K562 (cell line): ENCODE results near the gene EIF1. TPM values are rescaled to one million over a fixed set of nuclear protein-coding genes. Genes with fewer than 3 reads are reported as not detected.

ENCODE experiments used
- ATAC-seq: fragments of 200-7000 bp; cut with Tn5 transposase; 3 replicates; pipeline ENCODE4 v1.9.1; 2020; ENCODE audit warnings: moderate library complexity
- BruUV-seq: library from RNA; stranded (reverse); fragments of 400-500 nt; replicated peaks from 2 replicates; lab custom pipeline; 2021; lab: Mats Ljungman, UMichigan
- CTCF ChIA-PET: fragments of 300-600 bp; formaldehyde crosslinking; extraction: SDS; loops from one replicate; lab custom pipeline; 2021; ENCODE audit warnings: low intra/inter-chr PET ratio; lab: Yijun Ruan, JAX
- POLR2A ChIA-PET: fragments of 300-600, 350-650 bp; sonication (Branson Sonifier 250); formaldehyde crosslinking; extraction: SDS; loops from one replicate; lab custom pipeline; 2021; ENCODE audit warnings: antibody characterized with exemption, inconsistent platforms; lab: Yijun Ruan, JAX
- DNase-seq, 4 experiments: peaks; one replicate each; pipeline versions ENCODE4 v3.0.0 to v3.0.0-alpha.2; 2011 to 2018; ENCODE audit warnings: low spot score in 3 of 4, mixed read lengths in 3 of 4; ENCODE audit errors: extremely low read depth in 1 of 4
- FAIRE-seq: peaks from 2 replicates; lab custom pipeline; 2011; peaks lifted over from hg19 to GRCh38; lab: Jason Lieb, UNC
- H2AFZ ChIP-seq: 2 replicates; pipeline ENCODE4 v1.6.0; 2011; ENCODE audit warnings: low read depth, low read length, control low read depth, inconsistent platforms
- H3K27ac ChIP-seq: fragments of 200-600 bp; 3 replicates; pipeline ENCODE4 v1.8.0; 2011; ENCODE audit warnings: low read depth, mild to moderate bottlenecking, control low read depth, inconsistent platforms, low read length, moderate library complexity, mixed read lengths; ENCODE audit errors: extremely low read depth
- H3K27me3 ChIP-seq, 2 experiments: fragments of 300-600 bp in 1 of 2; 2 replicates in 1 of 2; 3 replicates in 1 of 2; pipeline versions ENCODE4 v1.6.0 to v1.8.0; 2011; ENCODE audit warnings: inconsistent platforms in 2 of 2, low read length in 2 of 2, mild to moderate bottlenecking in 1 of 2, mixed read lengths in 1 of 2, moderate library complexity in 1 of 2; ENCODE audit not compliant: control insufficient read depth in 2 of 2, insufficient read depth in 2 of 2
- H3K36me3 ChIP-seq: fragments of 300-600 bp; 3 replicates; pipeline ENCODE4 v1.8.0; 2011; ENCODE audit warnings: mild to moderate bottlenecking, low read length, inconsistent platforms; ENCODE audit not compliant: control insufficient read depth, insufficient read depth
- H3K4me1 ChIP-seq, 2 experiments: fragments of 200-600 bp in 1 of 2; replicated peaks in 1 of 2; 2 replicates in 1 of 2; 3 replicates in 1 of 2; pipeline versions ENCODE4 v1.5.1 to v1.8.0; 2011; ENCODE audit warnings: inconsistent platforms in 2 of 2, low read length in 2 of 2, mild to moderate bottlenecking in 1 of 2, mixed read lengths in 1 of 2, moderate library complexity in 1 of 2; ENCODE audit not compliant: control insufficient read depth in 2 of 2, insufficient read depth in 2 of 2
- H3K4me2 ChIP-seq: 2 replicates; pipeline ENCODE4 v1.6.1; 2011; ENCODE audit warnings: low read length, control low read depth, inconsistent platforms, mixed read lengths; ENCODE audit not compliant: insufficient read depth
- H3K4me3 ChIP-seq: fragments of 200-600 bp; sonication (generic), shearing (Covaris generic); 2 replicates; pipeline ENCODE4 v1.5.1; 2016; ENCODE audit warnings: control low read depth, inconsistent platforms
- H3K79me2 ChIP-seq: fragments of 200-600 bp; 3 replicates; pipeline ENCODE4 v1.8.0; 2011; ENCODE audit warnings: low read length, inconsistent platforms; ENCODE audit not compliant: control insufficient read depth, insufficient read depth
- H3K9ac ChIP-seq, 2 experiments: 2 replicates each; pipeline versions ENCODE4 v1.6.0 to v1.6.1; 2011; ENCODE audit warnings: low read depth in 2 of 2, low read length in 2 of 2, control low read depth in 1 of 2, inconsistent platforms in 1 of 2, mild to moderate bottlenecking in 1 of 2, mixed read lengths in 1 of 2; ENCODE audit not compliant: insufficient read depth in 1 of 2
- H3K9me1 ChIP-seq: one replicate; pipeline ENCODE4 v1.6.0; 2011; ENCODE audit warnings: inconsistent platforms, mild to moderate bottlenecking, low read length, moderate library complexity; ENCODE audit not compliant: control insufficient read depth, insufficient read depth
- H3K9me3 ChIP-seq: replicated peaks from 2 replicates; pipeline ENCODE4 v1.5.1; 2011; ENCODE audit warnings: low read depth, low read length, inconsistent platforms; ENCODE audit not compliant: control insufficient read depth, insufficient read depth
- H4K20me1 ChIP-seq: replicated peaks from 2 replicates; pipeline ENCODE4 v1.6.1; 2011; ENCODE audit warnings: low read length, inconsistent platforms, mixed read lengths; ENCODE audit not compliant: control insufficient read depth, insufficient read depth
- HMGXB4 ChIP-seq: sonication (generic); formaldehyde crosslinking; IDR thresholded peaks from 2 replicates; pipeline ENCODE4 v1.8.1; 2023; ENCODE audit warnings: mild to moderate bottlenecking, missing genetic modification reagents
- PBX2 ChIP-seq, 2 experiments: IDR thresholded peaks in 1 of 2; conservative IDR thresholded peaks in 1 of 2; 2 replicates each; pipeline ENCODE4 v1.6.1; 2016; ENCODE audit warnings: low read depth in 2 of 2, mild to moderate bottlenecking in 1 of 2, missing compliant biosample characterization in 1 of 2, missing genetic modification characterization in 1 of 2, moderate library complexity in 1 of 2
- SREBF2 ChIP-seq: sonication (generic); formaldehyde crosslinking; IDR thresholded peaks from 2 replicates; pipeline ENCODE4 v1.4.0; 2020; ENCODE audit warnings: mild to moderate bottlenecking, missing genetic modification reagents
- WGBS: fragments of 100-300 bp; shearing (Covaris generic); methylation state at CpG from one replicate; pipeline ENCODE4 v1.1.6; 2016; ENCODE audit warnings: low coverage, mixed read lengths; ENCODE audit not compliant: insufficient coverage; ENCODE audit errors: missing lambda C conversion rate; 5-methylcytosine and 5-hydroxymethylcytosine counted together
- in situ Hi-C: fragments of 300-500 bp; cut with MboI; formaldehyde crosslinking; loops from 4 replicates; pipeline ENCODE4 v1.15.0; 2018; ENCODE audit warnings: inconsistent platforms, mixed read lengths
- intact Hi-C: fragments of 100-400 bp; cut with micrococcal nuclease; formaldehyde crosslinking; loops from 2 replicates; pipeline ENCODE4 v1.14.2; 2022
- polyA plus RNA-seq, 8 experiments: library from polyadenylated mRNA; depleted of rRNA in 4 of 8; stranded (reverse) in 5 of 8; unstranded in 3 of 8; fragments of >200 nt; fragmentation: Nextera tagmentation in 2 of 8; fragmentation: Illumina TruSeq in 1 of 8; extraction: Ambion mirVana in 2 of 8; extraction: Trizol in 1 of 8; gene quantifications; 2 replicates each; pipeline versions ENCODE4 v1.2.1 to v1.2.3, GENCODE V29; 2011 to 2014; ENCODE audit warnings: inconsistent platforms in 1 of 8, missing spikeins in 1 of 8
- total RNA-seq, 7 experiments: library from RNA; depleted of rRNA in 6 of 7; stranded (reverse); fragments of >200 nt in 6 of 7; fragmentation: Illumina TruSeq in 2 of 7; extraction: Trizol in 2 of 7; gene quantifications; 2 replicates each; pipeline versions ENCODE4 v1.2.1 to v1.2.3, GENCODE V29; 2011 to 2021; ENCODE audit warnings: low replicate concordance in 1 of 7
- TF ChIP-seq, protein P1 (sequence below): IDR thresholded peaks from 2 replicates; pipeline ENCODE4 v1.6.1; 2016; ENCODE audit warnings: missing genetic modification characterization, missing compliant biosample characterization

Gene EIF1
- total and polyA plus RNA-seq, 9 of the 15 experiments (the other 6 are each of a cell fraction or from before 2014, with no cell fraction given): 67.0 to 1,204 (median 320) TPM

DNA sequence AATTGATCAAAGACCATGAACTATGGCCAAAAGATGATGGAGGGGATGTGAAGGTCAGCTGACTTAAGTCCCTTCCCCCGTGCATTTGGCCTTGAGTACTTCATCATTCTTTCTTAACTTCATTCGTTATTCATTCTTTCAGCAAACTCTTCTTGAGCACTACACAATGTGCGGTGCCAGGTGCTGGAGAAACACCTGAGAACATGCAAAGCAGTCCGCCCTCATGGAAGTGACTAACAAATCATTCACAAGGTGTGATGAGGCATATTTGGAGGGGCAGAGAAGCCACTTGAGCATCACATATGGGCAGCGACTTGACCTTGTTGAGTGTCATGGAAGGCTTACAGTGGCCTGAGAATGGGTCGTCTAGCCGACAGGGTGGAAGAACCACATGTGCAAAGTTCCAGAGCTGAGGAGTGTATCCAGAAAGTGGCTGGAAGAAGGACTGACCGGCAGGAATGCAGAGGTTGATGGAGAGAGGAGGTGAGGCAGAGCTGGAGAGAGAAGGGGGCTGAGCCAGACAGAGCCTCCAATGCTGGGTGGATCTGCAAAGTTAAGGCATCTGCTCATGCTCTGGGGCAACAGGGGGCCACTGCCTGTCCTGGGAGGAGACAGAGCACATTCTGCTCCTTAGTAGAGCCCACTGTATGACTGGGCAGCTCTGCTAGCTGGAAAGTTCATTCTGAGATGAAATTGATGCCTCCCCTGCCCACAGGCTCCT is 25.1 kb upstream of the EIF1 start (continued):
- TF ChIP-seq, protein P1, sequence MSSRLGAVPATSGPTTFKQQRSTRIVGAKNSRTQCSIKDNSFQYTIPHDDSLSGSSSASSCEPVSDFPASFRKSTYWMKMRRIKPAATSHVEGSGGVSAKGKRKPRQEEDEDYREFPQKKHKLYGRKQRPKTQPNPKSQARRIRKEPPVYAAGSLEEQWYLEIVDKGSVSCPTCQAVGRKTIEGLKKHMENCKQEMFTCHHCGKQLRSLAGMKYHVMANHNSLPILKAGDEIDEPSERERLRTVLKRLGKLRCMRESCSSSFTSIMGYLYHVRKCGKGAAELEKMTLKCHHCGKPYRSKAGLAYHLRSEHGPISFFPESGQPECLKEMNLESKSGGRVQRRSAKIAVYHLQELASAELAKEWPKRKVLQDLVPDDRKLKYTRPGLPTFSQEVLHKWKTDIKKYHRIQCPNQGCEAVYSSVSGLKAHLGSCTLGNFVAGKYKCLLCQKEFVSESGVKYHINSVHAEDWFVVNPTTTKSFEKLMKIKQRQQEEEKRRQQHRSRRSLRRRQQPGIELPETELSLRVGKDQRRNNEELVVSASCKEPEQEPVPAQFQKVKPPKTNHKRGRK: no peak

- Histone ChIP-seq H3K4me3 (no peak overlapping the region), H3K27ac (no peak overlapping the region), H4K20me1 (no peaks in the 10 kb centered on the region), H3K4me1 (peaks cover 35 to 54% of the 10 kb centered on the region in 2 experiments), H3K9me1 (peaks cover 2% of the 10 kb centered on the region), H3K9ac (peak overlapping the region in 1 of 2 experiments; percentile 69; a peak in 1 of 4 replicates), H3K27me3 (no peaks in the 10 kb centered on the region), H3K36me3 (no peaks in the 10 kb centered on the region), H3K4me2 (no peak overlapping the region), H3K79me2 (no peaks in the 10 kb centered on the region; the same call in 2 of the 3 replicates), H3K9me3 (no peaks in the 10 kb centered on the region), H2AFZ (no peak overlapping the region)
- in situ Hi-C loops (loop anchor here (5.0 to 25.0 kb wide), 4 partner anchors 117 to 1052 kb away; no protein-coding TSS in a partner anchor), intact Hi-C loops (loop anchor here (5.0 to 10.0 kb wide), 2 partner anchors 179 to 1047 kb away; partner anchors contain the start of genes KRT35 and KRT36)
- 0 out of 2 replicates have a peak, but pooled peaks have one; percentile 29 for TF ChIP-seq HMGXB4 (CRISPR knock-in tag)
- no peak for TF ChIP-seq PBX2 (CRISPR knock-in tag; IDR thresholded peaks at IDR 0.05; ENCODE audit: low read depth)
- 0 out of 2 replicates have a peak, but pooled peaks have one; percentile 16 for TF ChIP-seq PBX2 (tag; conservative IDR thresholded peaks at IDR 0.05; ENCODE audit: low read depth)
- no peak for TF ChIP-seq SREBF2 (CRISPR knock-in tag)
- FAIRE-seq: no peak
- no TSS peak for BruUV-seq
- 11% methylated on average over 2 of the region's 2 CpGs for WGBS
- ChIA-PET CTCF (interaction anchor here (2.9 to 7.4 kb wide), 3 partner anchors 15 to 861 kb away, joined by 24 to 135 read pairs (median 87); no protein-coding TSS in a partner anchor), POLR2A (interaction anchor here (0.7 to 12.5 kb wide), 6 partner anchors 15 to 859 kb away, joined by 3 to 124 read pairs (median 4); partner anchors contain the start of gene EIF1)
- ATAC-seq: no peak
- DNase-seq: no peak
These were observed 24.6 kb upstream of the EIF1 start for GRCh38 chr17:41664172-41664457.
